ENCODE data around the gene PPP4R3A. TPM values are rescaled to one million over a fixed set of nuclear protein-coding genes. Genes with fewer than 3 reads are reported as not detected.

The PPP4R3A gene
- total RNA-seq: 10 to 100 TPM; 95.2 to 96.6 TPM
- 91.0 TPM for polyA plus RNA-seq (2013, experiment 1 of 2)
- 84.2 TPM for polyA plus RNA-seq (2013, experiment 2 of 2)
- long read RNA-seq, experiment 1, full-length matches to known transcripts: 4 of 20 reads
- long read RNA-seq, experiment 1, partial matches to known transcripts: 6 of 20 reads
- long read RNA-seq, experiment 1, other reads (novel, unspliced or antisense): 10 of 20 reads
- long read RNA-seq, experiment 2, full-length matches to known transcripts: 105 of 146 reads
- long read RNA-seq, experiment 2, partial matches to known transcripts: 11 of 146 reads
- long read RNA-seq, experiment 2, other reads (novel, unspliced or antisense): 30 of 146 reads
- long read RNA-seq, experiment 3, partial matches to known transcripts: 18 of 61 reads
- long read RNA-seq, experiment 3, other reads (novel, unspliced or antisense): 42 of 61 reads
- long read RNA-seq, experiment 4, partial matches to known transcripts: 7 of 7 reads
- long read RNA-seq, experiment 4, other reads (novel, unspliced or antisense): 0 of 7 reads

DNA sequence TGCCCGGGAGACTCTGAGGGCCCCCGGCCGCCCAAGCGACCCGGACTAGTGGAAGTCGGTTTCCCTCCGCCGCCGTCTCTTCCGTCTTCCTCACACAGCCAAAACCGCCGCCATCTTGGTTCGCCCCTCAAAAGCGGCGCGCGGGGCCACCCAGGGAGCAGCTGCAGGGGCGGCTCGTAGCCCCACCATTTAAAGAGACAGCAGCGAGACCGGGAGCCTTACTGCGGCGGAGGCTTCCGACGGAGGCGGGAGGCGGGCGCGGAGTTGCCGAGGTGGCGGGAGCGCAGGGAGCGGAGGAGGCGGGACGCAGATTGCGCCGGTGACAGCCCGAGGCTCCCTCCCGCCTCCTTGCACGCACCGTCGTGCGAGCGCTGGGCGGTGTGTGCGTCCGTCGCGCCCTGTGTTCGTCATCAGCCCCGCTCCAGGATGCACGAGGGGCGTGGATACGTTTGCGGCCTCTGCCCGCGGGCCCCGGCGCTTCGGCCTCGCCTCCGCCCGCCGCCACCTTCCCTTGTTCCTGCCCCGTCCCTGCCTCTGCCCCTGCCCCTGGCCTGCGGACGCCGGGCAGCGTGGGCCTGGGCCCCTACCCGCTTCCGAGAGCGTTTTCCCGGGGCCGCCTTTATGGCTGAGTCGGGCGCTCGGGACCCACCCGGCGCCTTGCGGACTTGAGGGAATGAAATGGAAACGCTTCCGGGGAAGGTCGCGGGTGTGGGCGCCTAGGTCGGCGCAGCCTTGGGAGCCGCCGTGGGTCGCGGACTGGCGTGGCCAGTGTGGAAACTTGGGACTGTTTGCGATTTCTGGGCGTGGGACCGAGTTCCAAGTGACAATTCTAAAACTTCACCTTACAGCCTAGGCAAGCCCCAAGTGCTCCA, at the start of gene PPP4R3A:
Gene PPP4R3A, minus strand, starts transcription at position 140 of the 872 bp plus-strand sequence. CDS start 663 bp downstream, outside the sequence.
- Mint-ChIP-seq H3K4me3 (peak within 1 kb of the TSS; percentile 96), H3K27ac (peak within 1 kb of the TSS; percentile 100), H3K27me3 (ENCODE audit: insufficient read depth) (no peaks in the 10 kb centered on the region), H3K4me1 (peaks cover 3% of the 10 kb centered on the region), H3K36me3 (ENCODE audit: low read depth) (peaks cover 14% of the 10 kb centered on the region), H3K9me3 (no peaks in the 10 kb centered on the region)
- TF ChIP-seq, protein P1, sequence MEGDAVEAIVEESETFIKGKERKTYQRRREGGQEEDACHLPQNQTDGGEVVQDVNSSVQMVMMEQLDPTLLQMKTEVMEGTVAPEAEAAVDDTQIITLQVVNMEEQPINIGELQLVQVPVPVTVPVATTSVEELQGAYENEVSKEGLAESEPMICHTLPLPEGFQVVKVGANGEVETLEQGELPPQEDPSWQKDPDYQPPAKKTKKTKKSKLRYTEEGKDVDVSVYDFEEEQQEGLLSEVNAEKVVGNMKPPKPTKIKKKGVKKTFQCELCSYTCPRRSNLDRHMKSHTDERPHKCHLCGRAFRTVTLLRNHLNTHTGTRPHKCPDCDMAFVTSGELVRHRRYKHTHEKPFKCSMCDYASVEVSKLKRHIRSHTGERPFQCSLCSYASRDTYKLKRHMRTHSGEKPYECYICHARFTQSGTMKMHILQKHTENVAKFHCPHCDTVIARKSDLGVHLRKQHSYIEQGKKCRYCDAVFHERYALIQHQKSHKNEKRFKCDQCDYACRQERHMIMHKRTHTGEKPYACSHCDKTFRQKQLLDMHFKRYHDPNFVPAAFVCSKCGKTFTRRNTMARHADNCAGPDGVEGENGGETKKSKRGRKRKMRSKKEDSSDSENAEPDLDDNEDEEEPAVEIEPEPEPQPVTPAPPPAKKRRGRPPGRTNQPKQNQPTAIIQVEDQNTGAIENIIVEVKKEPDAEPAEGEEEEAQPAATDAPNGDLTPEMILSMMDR (conservative IDR thresholded peaks at IDR 0.05): no peak
- H3K36me3 ChIP-seq (ENCODE audit: control insufficient read depth, insufficient read depth, low read length): peaks cover 30% of the 10 kb centered on the region
- H3K9ac ChIP-seq (ENCODE audit: extremely low read depth, low read length, poor library complexity, severe bottlenecking): peak within 1 kb of the TSS; percentile 90
- DNase-seq: peak; percentile 96
- peaks cover 3% of the 10 kb centered on the region for H3K4me1 ChIP-seq (ENCODE audit: control insufficient read depth, insufficient read depth, low read length)
- peaks cover 4% of the 10 kb centered on the region for H3K9me3 ChIP-seq (ENCODE audit: control insufficient read depth, low read length)
- H3K27ac ChIP-seq (ENCODE audit: low read depth, low read length): peak within 1 kb of the TSS; percentile 99
- no peaks in the 10 kb centered on the region for H3K27me3 ChIP-seq (ENCODE audit: control insufficient read depth, insufficient read depth, low read length, poor library complexity, severe bottlenecking)
- H3K4me3 ChIP-seq (ENCODE audit: low read length): peak within 1 kb of the TSS; percentile 96
- WGBS, 2 experiments (ENCODE audit: insufficient coverage in 1 of 2, insufficient read length in 1 of 2): 0 to 1% methylated on average over 33 to 95 of the region's 95 CpGs

DNA sequence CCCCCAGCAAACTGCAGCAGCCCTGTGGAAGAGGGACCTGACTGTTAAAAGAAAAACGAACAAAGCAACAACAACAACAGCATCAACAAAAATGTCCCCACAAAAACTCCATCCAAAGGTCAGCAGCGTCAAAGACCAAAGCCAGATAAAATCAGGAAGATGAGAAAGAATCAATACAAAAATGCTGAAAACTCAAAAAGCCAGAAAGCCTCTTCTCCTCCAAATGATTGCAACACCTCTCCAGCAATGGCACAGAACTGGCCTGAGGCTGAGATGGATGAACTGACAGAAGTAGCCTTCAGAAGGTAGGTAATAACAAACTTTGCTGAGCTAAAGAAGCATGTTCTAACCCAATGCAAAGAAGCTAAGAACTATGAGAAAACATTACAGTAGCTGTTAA, 45.4 kb upstream of the PPP4R3A start:
- Mint-ChIP-seq H3K27ac (no peak overlapping the region), H3K9me3 (peaks cover 42% of the 10 kb centered on the region), H3K36me3 (ENCODE audit: low read depth) (peaks cover 1% of the 10 kb centered on the region), H3K27me3 (ENCODE audit: insufficient read depth) (peaks cover 4% of the 10 kb centered on the region), H3K4me3 (no peak overlapping the region), H3K4me1 (no peaks in the 10 kb centered on the region)
- Histone ChIP-seq H3K9ac (ENCODE audit: extremely low read depth, low read length, poor library complexity, severe bottlenecking) (no peak overlapping the region), H3K4me3 (ENCODE audit: low read length) (no peak overlapping the region), H3K27ac (ENCODE audit: low read depth, low read length) (no peak overlapping the region), H3K27me3 (ENCODE audit: control insufficient read depth, insufficient read depth, low read length, poor library complexity, severe bottlenecking) (no peaks in the 10 kb centered on the region), H3K4me1 (ENCODE audit: control insufficient read depth, insufficient read depth, low read length) (no peaks in the 10 kb centered on the region), H3K36me3 (ENCODE audit: control insufficient read depth, insufficient read depth, low read length) (no peaks in the 10 kb centered on the region), H3K9me3 (ENCODE audit: control insufficient read depth, low read length) (no peaks in the 10 kb centered on the region)
- DNase-seq: no peak
- TF ChIP-seq, protein P1 (conservative IDR thresholded peaks at IDR 0.05): no peak
- WGBS, 2 experiments (ENCODE audit: insufficient coverage in 1 of 2, insufficient read length in 1 of 2): 76 to 80% methylated on average over 1 to 2 of the region's 2 CpGs

DNA sequence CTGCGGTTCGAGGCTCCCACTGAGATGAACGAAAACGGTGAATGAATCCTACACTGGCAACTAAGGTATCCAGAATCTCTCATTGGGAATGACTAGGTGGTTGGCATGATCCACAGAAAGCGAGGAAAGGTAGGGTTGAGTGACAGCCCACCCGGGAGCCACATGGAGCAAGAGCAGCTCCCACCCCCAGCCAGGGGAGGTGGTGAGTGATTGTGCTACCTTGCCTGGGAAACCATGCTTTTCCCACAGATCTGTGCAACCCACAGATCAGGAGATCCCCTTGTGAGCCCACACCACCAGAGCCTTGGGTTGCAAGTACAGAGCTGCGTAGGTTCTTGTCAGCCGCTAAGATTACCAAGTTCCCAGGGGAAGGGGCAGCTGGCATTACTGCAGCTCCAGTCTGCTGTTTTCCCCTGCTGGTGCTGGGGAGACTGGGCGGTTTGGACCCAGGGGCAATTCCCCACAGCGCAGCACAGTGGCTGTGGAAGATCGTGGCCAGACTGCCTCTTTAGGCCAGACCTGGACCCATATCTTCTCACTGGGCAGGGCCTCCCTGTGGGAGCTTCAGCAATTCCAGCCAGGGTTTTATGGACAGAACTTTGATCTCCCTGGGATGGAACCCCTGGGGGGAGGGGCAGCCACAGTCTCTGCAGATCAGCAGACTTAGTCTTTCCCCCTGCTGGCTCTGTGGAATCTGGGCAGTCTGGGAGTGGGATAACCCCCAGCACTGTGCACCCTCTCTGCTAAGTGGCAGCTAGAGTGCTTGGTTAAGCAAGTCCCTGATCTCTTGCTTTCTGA, 44.6 kb upstream of the PPP4R3A start:
- Mint-ChIP-seq H3K9me3 (peaks cover 38% of the 10 kb centered on the region), H3K36me3 (ENCODE audit: low read depth) (peaks cover 1% of the 10 kb centered on the region), H3K27ac (no peak overlapping the region), H3K4me1 (no peaks in the 10 kb centered on the region), H3K4me3 (no peak overlapping the region), H3K27me3 (ENCODE audit: insufficient read depth) (peaks cover 4% of the 10 kb centered on the region)
- DNase-seq: peak; percentile 51
- Histone ChIP-seq H3K27ac (ENCODE audit: low read depth, low read length) (no peak overlapping the region), H3K9me3 (ENCODE audit: control insufficient read depth, low read length) (no peaks in the 10 kb centered on the region), H3K9ac (ENCODE audit: extremely low read depth, low read length, poor library complexity, severe bottlenecking) (no peak overlapping the region), H3K4me1 (ENCODE audit: control insufficient read depth, insufficient read depth, low read length) (no peaks in the 10 kb centered on the region), H3K4me3 (ENCODE audit: low read length) (no peak overlapping the region), H3K27me3 (ENCODE audit: control insufficient read depth, insufficient read depth, low read length, poor library complexity, severe bottlenecking) (no peaks in the 10 kb centered on the region), H3K36me3 (ENCODE audit: control insufficient read depth, insufficient read depth, low read length) (no peaks in the 10 kb centered on the region)
- 91 to 92% methylated on average over 10 to 11 of the region's 11 CpGs for WGBS, 2 experiments (ENCODE audit: insufficient coverage in 1 of 2, insufficient read length in 1 of 2)
- TF ChIP-seq, protein P1 (conservative IDR thresholded peaks at IDR 0.05): no peak

All from endodermal cell (in vitro differentiated cells).